Measurements from ENCODE around the gene PARS2. TPM values are rescaled to one million over a fixed set of nuclear protein-coding genes. Genes with fewer than 3 reads are reported as not detected.

PARS2 gene
- total RNA-seq, 1 donor from 2014 or later, result 3.7 TPM

GRCh38 chr1:54736685-54737084 lies 27.6 kb downstream of the PARS2 start:
- no peak for DNase-seq

DNA sequence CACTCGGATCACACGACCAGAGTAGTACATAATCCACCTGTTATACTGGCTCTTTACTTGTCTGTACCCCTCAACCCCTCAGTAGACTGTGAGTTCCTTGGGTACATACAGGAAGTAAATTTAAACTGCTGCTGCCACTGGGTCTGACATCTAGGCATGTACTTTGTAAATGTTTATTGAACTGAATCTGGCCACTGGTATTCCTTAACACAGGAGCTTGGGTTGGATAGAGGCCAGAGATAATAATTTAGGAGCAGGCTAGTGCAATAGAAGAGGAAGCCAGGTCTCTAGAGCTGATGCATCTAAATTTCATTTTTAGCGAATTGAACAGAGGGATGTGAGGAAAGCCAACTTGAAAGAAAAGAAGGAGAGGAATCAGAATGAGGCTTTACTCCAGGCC lies 36.3 kb downstream of the PARS2 start:
- DNase-seq, result no peak

DNA sequence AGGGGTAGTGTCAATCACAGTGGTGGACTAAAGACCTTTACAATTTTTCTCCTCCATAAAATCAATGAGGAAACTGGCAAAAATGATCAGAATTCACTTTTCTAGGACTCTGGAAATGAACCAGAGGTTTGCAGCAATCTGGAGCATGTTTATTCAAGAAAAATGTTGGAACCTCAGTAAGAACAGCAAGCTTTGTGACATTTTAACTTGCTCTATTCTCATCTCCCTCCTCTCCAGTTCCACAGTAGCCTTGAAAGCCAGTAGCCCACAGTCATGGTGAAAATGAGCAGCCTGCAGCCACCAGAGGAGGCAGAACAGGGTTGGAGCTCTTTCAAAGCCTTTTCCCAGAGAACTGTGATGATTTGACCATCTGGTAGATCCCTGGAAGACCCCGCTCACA lies 39.6 kb downstream of the PARS2 start:
- no peak for DNase-seq

DNA sequence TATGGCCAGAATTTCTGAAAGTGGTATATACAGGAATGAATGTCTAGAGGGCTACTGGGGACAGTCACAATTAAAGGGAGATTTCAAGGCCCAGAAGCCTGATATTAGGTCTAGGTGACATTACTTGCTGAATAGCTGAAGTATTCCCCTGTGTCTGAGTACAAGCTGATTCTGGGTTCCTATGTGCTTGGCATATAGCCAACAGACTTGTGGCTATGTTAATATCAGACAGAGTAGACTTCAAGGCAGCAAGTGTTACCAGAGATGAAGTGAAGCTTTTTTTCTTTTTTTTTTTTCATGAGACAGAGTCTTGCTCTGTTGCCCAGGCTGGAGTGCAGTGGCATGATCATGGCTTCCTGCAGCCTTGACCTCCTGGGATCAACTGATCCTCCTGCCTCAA lies 40.3 kb downstream of the PARS2 start:
- no peak for DNase-seq

DNA sequence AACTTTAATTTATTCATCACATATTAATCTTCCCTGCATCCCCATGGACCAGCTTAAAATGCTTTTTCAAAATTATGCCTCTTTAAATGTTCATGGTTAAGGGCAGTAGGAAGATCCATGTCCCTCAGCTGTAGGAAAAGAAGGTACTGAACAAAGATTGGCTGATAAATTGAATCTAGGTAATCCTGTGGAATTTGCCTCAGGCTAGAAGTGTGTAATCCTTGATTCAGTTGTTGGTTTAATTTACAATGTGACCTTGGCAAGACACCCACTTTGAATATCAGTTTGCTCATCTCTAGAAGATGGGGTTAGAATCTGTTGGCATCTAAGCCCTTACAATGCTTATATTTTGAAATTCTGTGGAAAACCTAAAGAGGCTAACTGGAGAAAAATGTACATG lies 42.6 kb downstream of the PARS2 start:
- DNase-seq, result no peak

DNA sequence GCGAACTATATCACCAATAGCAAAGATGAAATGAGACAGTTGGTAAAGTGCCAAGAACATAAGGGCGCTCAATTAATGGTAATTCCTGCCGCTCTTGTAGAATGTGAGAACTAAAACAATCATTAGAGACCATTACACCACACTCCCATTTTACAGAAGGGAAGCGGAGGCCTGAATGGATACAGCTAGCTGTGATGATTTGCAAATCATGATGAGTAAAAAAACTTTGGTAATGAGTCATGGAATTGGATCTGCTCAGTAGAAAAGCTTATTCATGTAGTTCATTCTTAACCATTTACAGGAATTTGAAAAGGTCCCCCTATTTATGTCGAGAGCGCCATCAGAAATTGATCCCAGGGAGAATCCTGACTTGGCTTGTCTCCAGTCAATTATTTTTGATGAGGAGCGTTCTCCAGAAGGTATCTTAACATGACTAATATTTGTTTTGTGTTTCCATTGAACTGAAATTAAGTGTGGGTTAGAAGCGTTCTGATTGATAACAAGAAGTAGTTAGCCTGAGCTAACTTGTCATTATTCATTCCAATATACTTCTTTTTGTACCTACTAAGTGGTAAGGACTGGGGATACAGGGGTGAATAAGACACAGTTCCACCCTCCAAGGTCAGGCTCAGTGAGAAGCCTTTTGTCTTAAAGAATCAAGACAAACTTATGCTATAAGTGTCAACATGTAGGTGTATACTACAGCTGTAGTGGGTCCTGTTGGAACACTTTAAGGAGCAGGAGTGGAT lies 47.9 kb downstream of the PARS2 start:
- no peak for DNase-seq

- peak; percentile 79 for DNase-seq
Measured at GRCh38 chr1:54715493-54716298, 48.6 kb downstream of the PARS2 start, which contains the start of gene TTC4. Gene TTC4 (plus strand): TSS chr1:54715861. CDS start chr1:54715909, 48 bp downstream.

DNA sequence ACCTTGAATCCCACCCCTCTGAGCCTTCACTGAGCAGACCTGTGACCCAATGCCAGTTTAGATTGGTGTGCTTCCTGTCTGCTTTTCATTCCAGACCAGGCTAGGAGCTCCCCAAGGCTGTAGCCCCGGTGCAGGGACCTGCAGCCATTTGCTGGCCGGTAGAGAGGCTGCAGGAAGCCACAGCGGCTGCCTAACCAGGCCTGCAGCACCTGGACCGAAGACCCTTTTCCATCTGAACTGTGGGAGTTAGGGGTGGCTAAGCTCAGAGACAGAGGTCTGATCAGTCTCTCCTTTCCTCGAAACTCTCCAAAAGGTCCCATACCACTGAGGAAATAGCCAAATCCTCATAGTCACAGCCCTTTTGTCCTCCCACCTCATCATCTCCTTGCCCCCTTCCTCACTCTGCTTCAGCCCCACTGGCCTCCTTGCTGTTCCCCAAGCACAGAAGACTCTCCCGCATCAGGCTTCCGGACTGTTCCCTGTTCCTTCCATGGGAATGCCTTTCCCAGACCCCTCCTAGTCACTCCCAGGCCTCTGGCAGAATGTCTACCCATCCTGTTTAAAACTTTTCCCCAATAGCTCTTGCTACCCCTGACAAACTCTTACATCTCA lies 49.3 kb downstream of the PARS2 start:
- no peak for DNase-seq

DNA sequence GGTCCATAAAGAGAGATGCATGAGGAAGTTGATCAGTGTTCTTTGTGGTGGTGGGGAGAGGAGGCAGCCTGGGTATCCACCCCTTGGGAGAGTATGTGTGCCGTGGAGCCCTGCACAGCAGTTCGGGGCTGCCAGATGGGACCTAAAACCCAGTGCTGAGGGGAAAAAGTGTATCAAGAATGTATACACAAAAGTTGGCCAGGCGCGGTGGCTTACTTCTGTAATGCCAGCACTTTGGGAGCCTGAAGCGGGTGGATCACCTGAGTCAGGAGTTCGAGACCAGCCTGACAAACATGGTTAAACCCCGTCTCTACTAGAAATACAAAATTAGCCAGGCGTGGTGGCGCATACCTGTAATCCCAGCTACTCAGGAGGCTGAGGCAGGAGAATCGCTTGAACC lies 52.8 kb downstream of the PARS2 start:
- DNase-seq, result no peak

GRCh38 chr1:54710841-54711240 lies 53.5 kb downstream of the PARS2 start:
- no peak for DNase-seq

GRCh38 chr1:54710434-54710833 lies 53.9 kb downstream of the PARS2 start:
- DNase-seq, result no peak

DNA sequence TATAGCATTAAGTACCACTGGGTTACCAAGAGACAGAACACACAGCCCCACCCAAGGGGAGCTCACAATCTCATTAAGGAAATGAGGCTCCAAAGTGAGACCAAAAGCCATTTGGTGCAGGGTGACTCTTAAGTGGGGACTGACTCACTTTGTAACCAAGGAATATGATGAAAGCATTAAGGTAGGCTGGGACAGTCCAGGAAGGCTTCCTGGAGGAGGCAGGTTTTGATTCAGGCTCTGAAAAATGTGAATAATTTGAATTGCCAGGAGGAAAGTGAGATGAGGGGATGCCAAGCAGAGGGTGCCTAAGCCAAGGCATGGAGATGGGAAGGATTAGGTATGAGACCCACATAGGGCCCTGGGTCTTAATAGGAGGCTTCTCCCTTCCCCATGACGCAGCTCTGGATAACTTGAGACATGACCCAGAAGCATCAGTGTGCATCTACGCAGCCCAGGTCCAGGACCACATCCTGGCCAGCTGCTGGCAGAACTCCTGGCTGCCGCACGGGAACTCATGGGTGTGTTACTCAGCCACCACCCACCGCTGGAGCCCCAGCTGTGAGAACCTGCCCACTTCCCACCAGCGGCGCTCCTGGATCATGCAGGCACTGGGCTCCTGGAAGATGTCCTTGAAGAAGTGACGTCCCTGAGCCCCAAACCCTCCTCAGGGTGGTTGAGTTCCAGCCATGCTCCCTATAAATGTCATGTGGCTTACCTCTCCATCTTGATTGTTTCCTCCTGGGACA lies 54.6 kb downstream of the PARS2 start:
- no peak for DNase-seq

GRCh38 chr1:54708385-54708784 lies 55.9 kb downstream of the PARS2 start:
- no peak for DNase-seq

Other genes starting within 250 kb of the PARS2 start
- gene ACOT11, start 216.3 kb downstream of the PARS2 start, total RNA-seq, result 1.9 TPM
- not detected for gene FAM151A, start 141.0 kb downstream of the PARS2 start, total RNA-seq
- gene MROH7, start 122.7 kb downstream of the PARS2 start, total RNA-seq, result 1.4 TPM
- 20.6 TPM for gene TTC4, start 48.7 kb downstream of the PARS2 start, total RNA-seq
- gene TTC22, start 36.8 kb upstream of the PARS2 start, total RNA-seq, result 0.16 TPM
- 40.7 TPM for gene DHCR24, start 122.7 kb upstream of the PARS2 start, total RNA-seq
- gene TMEM61, start 216.1 kb upstream of the PARS2 start, total RNA-seq, result 0.16 TPM
- not detected for gene BSND, start 234.4 kb upstream of the PARS2 start, total RNA-seq